Activated T-cell treated with anti-CD3 and anti-CD28 coated beads, Interleukin-2, amount 50 U/mL, for 24 hours (primary cell): ENCODE data around the gene GNPTAB.
"Not testable (repeated sequence)": the region's sequence is repeated elsewhere in the genome, so short reads cannot be mapped to it uniquely, and the experiment has no call there.

Source experiments
- DNase-seq: peaks from one replicate; pipeline ENCODE4 v3.0.0-alpha.2; 2020
- H3K27ac Mint-ChIP-seq: 2 replicates; pipeline ENCODE4 v1.8.0; 2020; ENCODE audit warnings: mild to moderate bottlenecking, mixed read lengths
- H3K27me3 Mint-ChIP-seq: 2 replicates; pipeline ENCODE4 v1.8.0; 2020; ENCODE audit warnings: mixed read lengths
- H3K36me3 Mint-ChIP-seq: 2 replicates; pipeline ENCODE4 v1.8.0; 2020; ENCODE audit warnings: low read depth, mixed read lengths
- H3K4me1 Mint-ChIP-seq: 2 replicates; pipeline ENCODE4 v1.8.0; 2020; ENCODE audit warnings: low read depth, mixed read lengths
- H3K4me3 Mint-ChIP-seq: 2 replicates; pipeline ENCODE4 v1.8.0; 2020; ENCODE audit warnings: mild to moderate bottlenecking, moderate library complexity, mixed read lengths
- H3K9me3 Mint-ChIP-seq: 2 replicates; pipeline ENCODE4 v1.8.0; 2020; ENCODE audit warnings: mixed read lengths

GNPTAB gene

DNA sequence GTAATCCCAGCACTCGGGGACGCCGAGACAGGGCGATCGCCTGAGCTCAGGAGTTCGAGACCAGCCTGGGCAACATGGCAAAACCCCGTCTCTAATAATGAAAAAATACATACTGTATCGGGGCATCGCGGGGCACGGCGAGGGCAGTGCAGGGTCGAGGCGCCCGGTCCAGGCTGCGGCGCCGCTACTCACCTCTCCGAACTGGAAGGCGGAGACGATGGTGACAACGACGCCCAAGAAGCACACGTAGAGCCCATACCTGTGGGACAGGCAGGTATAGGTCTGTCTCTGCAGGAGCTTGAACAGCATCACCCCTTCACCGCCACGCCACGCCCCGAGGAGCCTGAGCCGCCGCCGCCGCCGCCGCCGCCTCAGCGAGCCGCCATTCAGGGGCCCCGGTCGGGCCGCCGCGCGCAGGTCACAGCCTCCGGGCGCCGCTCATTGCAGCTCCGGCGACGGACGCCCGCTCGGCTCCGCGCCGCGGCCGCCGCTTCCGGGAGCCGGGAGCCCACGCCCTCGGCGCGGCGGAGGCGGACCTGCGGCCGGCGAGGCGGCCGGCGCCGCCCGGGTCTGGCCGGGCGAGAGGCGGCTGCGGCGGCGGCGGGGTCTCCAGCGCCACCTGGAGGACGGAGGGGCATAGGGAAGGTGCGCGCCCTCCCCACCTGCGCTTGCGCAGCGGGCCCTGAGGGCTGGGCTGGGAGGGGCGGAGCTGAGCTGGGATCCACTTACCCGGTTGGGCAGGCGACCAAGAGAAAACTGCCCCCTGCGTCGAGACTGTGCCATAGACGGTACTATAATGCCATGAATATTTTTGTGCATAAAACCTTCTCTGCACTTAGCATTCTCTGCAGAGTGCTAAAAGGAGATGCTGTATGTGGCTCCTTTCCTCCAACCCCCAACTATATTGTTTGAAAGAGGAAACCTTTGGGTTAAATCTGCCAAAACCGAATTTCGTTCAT is at the start of gene GNPTAB:
Gene GNPTAB (minus strand): TSS at position 593 of the 959 bp plus-strand sequence. CDS start 284 bp downstream, at position 309.
- peak within 1 kb of the TSS; percentile 94 for H3K4me3 Mint-ChIP-seq

DNA sequence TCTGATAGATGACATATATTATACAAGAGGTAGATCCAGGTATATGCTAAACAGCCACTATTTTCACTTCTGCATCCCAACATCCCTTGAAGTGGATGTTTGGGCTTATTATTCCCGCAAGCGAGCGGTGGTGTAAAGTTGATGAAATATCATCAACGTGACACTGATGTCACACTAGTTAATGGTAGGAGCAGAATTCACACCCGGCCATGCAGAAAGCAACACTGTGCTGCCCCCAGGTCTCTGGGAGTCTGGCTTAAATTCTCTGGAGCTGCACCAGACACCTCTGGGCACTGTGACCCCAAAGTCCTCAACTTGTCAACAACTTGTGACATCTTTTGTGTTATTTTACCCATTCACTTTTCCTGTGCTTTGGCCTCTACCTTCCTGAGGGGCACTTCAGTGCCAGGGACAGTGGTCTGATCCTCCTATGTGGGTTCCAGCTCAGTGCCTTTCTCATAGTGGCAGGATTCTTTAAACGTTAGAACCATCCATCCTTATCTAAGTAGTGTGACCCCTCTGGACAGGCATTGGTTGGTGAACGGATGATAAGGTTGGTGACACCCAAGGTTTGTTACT is 47.6 kb upstream of the GNPTAB start:
- Mint-ChIP-seq H3K4me1 (peaks cover 17% of the 10 kb centered on the region), H3K4me3 (peak overlapping the region; percentile 83), H3K36me3 (no peaks in the 10 kb centered on the region), H3K27me3 (peaks cover 3% of the 10 kb centered on the region), H3K27ac (peak overlapping the region; percentile 92), H3K9me3 (no peaks in the 10 kb centered on the region)
- no peak for DNase-seq

More for the DNA sequence above, at the start of gene GNPTAB:
- no peaks in the 10 kb centered on the region for H3K9me3 Mint-ChIP-seq
- no peaks in the 10 kb centered on the region for H3K27me3 Mint-ChIP-seq
- H3K36me3 Mint-ChIP-seq = peaks cover 14% of the 10 kb centered on the region
- peak within 1 kb of the TSS; percentile 92 for H3K27ac Mint-ChIP-seq
- H3K4me1 Mint-ChIP-seq = peaks cover 42% of the 10 kb centered on the region
- peak; percentile 98 for DNase-seq

DNA sequence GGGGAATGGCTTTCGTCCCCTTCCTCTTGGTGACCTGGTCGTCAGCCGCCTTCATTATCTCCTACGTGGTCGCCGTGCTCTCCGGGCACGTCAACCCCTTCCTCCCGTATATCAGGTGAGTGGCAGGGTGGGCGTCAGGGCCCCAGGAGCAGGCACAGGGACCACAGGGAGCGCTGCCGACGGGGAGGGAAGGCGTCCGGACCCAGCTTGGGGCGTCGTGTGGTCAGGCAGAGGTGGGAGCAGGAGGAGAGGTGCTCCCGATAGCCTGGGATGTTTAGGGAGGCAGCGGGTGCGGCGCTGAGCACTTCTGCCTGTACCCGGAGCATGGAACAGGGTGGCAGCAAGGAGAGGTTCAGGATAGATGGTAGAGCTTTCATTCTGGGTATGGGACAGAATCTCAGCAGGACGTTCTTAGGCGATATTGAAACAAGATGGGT is 47.1 kb upstream of the GNPTAB start:
- no peak for DNase-seq
- H3K27ac Mint-ChIP-seq = peak overlapping the region; percentile 92
- peak overlapping the region; percentile 83 for H3K4me3 Mint-ChIP-seq
- peaks cover 17% of the 10 kb centered on the region for H3K4me1 Mint-ChIP-seq
- H3K9me3 Mint-ChIP-seq = no peaks in the 10 kb centered on the region
- H3K36me3 Mint-ChIP-seq = no peaks in the 10 kb centered on the region
- peaks cover 3% of the 10 kb centered on the region for H3K27me3 Mint-ChIP-seq

DNA sequence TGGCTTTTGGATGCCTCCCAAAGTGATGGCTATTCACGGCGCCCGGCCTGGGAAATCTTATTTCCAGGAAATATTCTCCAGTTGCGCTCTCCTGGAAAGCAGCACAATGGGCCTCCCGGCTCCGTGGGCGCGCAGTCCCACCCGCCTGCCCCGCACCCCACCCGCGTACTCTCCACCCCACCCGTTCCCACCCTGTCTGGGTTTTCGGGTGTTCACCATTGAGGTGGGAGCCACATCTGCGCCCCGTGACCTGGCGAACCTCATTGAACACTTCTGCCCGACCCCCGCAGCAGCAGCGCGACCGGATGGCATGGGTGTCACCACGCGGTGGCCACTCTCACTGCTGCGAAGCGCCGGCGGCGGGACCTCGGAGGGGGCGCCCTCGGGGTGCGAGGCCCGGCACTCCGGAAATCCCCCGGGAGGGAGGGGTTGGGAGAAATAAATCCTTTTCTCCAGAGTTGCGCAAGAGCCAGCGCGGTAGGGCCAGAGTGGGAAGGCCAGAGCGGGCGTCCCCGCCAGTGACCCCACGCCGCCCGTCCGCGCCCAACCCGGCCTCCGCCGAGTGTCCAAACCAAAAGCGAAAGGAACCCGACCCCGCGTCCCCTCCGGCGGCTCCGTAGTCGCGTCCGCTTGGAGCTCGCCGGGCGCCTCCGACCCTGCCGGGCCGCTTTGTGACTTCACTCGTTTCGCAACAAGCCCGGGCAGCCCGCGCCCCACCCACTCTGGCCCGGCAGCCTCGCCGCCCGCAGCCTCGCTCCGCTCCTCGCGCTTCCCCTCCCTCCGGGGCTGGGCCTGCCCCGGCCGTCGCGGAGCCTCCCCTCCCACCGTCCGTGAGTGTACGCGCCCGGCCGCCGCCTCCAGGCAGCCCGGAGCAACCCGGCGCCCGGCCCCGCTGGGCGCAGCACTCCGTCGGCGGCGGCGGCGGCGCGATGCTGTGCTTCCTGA is 46.4 kb upstream of the GNPTAB start, which contains the start of gene DRAM1:
Gene DRAM1 (plus strand): TSS at position 720 of the 945 bp plus-strand sequence. CDS start 210 bp downstream, at position 930.
- DNase-seq = peak; percentile 82
- Mint-ChIP-seq H3K4me3 (peak within 1 kb of the TSS; percentile 83), H3K36me3 (no peaks in the 10 kb centered on the region), H3K4me1 (peaks cover 17% of the 10 kb centered on the region), H3K27me3 (peaks cover 3% of the 10 kb centered on the region), H3K27ac (peak within 1 kb of the TSS; percentile 92), H3K9me3 (no peaks in the 10 kb centered on the region)

DNA sequence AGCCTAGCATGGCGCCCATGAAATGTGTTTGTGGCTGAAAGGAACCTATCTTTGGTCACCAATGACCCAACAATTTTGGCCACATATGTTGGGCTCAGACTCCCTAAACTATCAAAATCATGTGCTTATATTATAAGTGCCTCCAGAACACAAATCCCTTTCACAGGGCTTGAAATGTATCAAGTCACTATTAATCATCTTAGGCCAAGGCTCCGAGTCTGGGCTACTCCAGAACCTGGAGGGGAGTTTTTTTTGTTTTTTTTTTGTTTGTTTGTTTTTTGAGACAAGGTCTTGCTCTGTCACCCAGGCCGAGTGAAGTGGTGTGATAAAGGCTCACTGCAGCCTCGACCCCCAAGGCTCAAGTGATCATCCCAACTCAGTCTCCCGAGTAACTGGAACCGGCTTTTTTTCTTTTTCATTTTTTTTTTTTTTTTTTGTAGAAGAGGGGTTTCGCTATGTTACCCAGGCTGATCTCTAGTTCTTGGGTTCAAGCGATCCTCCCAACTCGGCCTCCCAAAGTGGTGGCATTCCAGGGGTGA is 45.6 kb upstream of the GNPTAB start:
- Mint-ChIP-seq H3K27ac (peak overlapping the region; percentile 81), H3K4me3 (peak overlapping the region; percentile 83), H3K9me3 (no peaks in the 10 kb centered on the region), H3K36me3 (no peaks in the 10 kb centered on the region), H3K27me3 (peaks cover 3% of the 10 kb centered on the region), H3K4me1 (peaks cover 17% of the 10 kb centered on the region)
- DNase-seq = no peak

DNA sequence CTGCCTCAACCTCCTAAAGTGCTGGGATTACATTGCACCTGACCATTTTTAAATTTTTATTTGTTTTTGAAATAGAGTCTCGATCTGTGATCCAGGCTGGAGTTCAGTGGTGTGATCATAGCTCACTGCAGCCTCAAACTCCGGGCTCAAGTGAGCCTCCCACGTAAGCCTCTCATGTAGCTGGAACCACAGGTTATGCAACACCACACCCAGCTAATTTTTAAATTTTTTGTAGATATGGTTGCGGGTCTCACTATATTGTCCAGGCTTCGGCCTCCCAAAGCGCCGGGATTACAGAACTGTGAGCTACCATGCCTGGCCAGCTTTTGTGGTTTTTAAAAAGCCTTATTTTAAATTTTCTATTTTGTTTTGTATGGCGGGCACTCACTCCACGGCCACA is 44.4 kb upstream of the GNPTAB start:
- Mint-ChIP-seq H3K27ac (no peak overlapping the region), H3K4me3 (no peak overlapping the region)
- DNase-seq = no peak

DNA sequence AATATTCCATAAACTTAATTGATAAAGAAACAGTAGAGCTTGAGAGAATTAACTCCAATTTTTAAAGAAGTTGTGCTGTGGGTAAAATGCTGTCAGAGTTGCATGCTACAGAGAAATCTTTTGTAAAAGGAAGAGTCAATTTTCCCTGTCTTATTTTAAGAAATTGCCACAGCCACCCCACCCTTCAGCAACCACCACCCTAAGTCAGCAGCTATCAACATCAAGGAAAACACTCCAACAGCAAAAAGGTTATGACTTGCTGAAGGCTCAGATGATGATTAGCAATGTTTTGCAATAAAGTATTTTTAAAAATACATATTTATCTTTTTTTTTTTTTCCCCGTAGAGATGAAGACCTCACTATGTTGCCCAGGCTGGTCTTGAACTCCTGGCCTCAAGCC is 40.2 kb upstream of the GNPTAB start:
- Mint-ChIP-seq H3K4me3 (no peak overlapping the region), H3K27me3 (no peaks in the 10 kb centered on the region), H3K27ac (no peak overlapping the region), H3K4me1 (peaks cover 2% of the 10 kb centered on the region), H3K36me3 (no peaks in the 10 kb centered on the region), H3K9me3 (no peaks in the 10 kb centered on the region)
- no peak for DNase-seq

More for the DNA sequence above, 44.4 kb upstream of the GNPTAB start:
- peaks cover 3% of the 10 kb centered on the region for H3K27me3 Mint-ChIP-seq
- no peaks in the 10 kb centered on the region for H3K36me3 Mint-ChIP-seq
- H3K4me1 Mint-ChIP-seq = peaks cover 17% of the 10 kb centered on the region
- no peaks in the 10 kb centered on the region for H3K9me3 Mint-ChIP-seq

DNA sequence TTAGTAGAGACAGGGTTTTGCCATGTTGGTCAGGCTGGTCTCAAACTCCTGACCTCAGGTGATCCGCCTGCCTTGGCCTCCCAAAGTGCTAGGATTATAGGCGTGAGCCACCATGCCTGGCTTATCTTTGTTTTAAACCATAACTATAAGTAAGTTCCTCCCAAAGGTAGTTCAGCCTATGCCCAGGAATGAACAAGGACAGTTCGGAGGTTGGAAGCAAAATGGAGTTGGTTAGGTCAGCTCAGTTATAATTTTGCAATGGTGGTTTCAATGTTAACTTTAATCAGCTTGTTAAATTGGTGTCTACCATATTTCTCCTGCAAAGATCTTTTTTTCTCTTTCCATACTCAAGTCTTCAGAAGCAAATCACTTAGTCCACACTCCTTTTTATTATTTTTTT is 36.9 kb upstream of the GNPTAB start:
- not testable (repeated sequence) for H3K4me3 Mint-ChIP-seq, H3K36me3 Mint-ChIP-seq, H3K9me3 Mint-ChIP-seq, DNase-seq, H3K27ac Mint-ChIP-seq, H3K27me3 Mint-ChIP-seq, H3K4me1 Mint-ChIP-seq

DNA sequence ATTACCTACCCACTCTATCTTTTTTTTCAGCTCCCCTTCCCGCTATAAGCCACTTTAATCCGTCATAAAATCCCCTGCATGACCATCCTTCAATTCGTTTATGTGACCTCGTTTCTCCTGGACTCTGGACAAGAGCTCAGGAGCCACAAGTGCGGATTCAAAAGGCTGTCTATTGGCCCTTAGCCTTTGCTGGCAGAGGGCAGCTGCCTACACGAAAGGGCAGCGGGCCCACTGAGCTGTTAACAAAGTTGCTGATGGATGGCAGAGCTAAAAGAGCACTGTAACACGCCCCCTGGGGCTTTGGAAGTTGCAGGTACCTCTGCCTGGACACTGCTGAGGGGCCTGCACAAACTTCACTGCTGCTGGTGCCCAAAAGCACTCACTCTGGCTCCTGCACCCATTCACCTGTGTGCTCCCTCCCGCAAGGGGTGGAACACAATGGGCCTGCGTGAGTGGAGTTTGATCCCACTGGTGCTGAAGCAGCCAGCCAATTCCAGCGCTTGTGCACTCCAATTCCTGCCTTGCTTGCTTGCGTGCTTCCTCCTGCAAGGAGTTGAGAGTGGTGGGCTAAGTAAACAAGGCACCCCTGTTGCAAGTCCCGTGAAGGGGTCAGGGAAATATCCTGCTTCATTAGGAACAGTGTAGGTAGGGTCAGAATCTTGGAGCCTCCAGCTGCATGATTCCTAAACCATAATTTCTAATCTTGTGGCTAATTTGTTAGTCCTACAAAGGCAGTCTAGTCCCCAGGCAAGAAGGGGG is 36.0 kb upstream of the GNPTAB start:
- Mint-ChIP-seq H3K27me3 (no peaks in the 10 kb centered on the region), H3K4me3 (no peak overlapping the region), H3K36me3 (no peaks in the 10 kb centered on the region), H3K4me1 (peaks cover 8% of the 10 kb centered on the region), H3K9me3 (no peaks in the 10 kb centered on the region), H3K27ac (no peak overlapping the region)
- no peak for DNase-seq

DNA sequence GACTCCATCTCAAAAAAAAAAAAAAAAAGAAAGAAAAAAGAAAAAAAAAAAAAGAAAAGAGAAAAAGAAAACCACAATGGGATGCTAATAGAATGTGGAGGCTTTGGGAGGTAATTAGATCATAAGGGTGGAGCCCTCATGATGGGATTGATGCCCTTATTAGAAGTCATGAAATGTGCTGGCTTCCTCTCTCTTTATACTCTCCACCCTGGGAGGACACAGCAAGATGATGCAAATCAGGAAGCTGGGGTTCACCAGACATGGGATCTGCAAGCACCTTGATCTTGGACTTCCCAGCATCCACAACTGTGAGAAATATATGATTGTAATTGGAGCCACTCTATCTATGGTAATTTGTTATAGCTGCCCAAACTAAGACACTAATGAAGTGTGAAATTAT is 33.2 kb upstream of the GNPTAB start:
- no peak overlapping the region for H3K4me3 Mint-ChIP-seq
- no peaks in the 10 kb centered on the region for H3K9me3 Mint-ChIP-seq
- DNase-seq = no peak
- peaks cover 30% of the 10 kb centered on the region for H3K4me1 Mint-ChIP-seq
- H3K36me3 Mint-ChIP-seq = no peaks in the 10 kb centered on the region
- H3K27ac Mint-ChIP-seq = no peak overlapping the region
- no peaks in the 10 kb centered on the region for H3K27me3 Mint-ChIP-seq

DNA sequence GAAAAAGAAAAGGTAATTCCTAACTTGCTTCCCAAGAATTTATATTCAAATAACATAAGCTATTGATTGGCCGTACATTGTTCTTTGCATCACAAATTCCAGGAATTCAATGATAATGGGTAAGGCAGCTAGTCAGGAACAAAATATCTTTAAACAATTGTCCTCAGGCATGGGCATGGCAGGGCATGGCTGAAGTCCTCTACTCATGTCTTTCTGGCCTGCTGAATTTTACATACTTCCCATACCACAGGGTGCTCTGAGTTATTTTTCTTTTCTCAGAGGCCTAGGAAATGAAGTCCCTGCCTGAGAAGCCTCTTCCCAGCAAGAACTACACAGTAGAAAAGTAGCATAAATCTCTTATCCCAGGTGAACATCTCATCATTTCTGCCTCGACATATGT is 31.5 kb upstream of the GNPTAB start:
- Mint-ChIP-seq H3K9me3 (no peaks in the 10 kb centered on the region), H3K4me3 (no peak overlapping the region), H3K27ac (no peak overlapping the region), H3K27me3 (no peaks in the 10 kb centered on the region), H3K36me3 (no peaks in the 10 kb centered on the region), H3K4me1 (peaks cover 30% of the 10 kb centered on the region)
- no peak for DNase-seq

DNA sequence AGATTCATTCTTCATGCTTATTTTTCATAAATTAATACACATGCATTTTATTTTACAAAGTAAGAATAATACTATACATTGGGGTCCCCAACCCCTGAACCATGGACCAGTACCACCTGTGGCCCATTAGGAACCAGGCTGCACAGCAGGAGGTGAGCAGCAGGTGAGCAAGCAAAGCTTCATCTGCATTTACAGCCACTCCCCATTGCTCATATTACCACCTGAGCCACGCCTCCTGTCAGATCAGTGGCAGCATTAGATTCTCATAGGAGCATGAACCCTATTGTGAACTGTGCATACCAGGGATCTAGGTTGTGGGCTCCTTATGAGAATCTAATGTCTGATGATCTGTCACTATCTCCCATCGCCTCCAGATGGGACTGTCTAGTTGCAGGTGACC is 30.9 kb upstream of the GNPTAB start:
- not testable (repeated sequence) for H3K36me3 Mint-ChIP-seq, DNase-seq, H3K27me3 Mint-ChIP-seq, H3K27ac Mint-ChIP-seq, H3K9me3 Mint-ChIP-seq, H3K4me3 Mint-ChIP-seq
- H3K4me1 Mint-ChIP-seq = peaks cover 30% of the 10 kb centered on the region
